Endodermal cell (in vitro differentiated cells): Measurements from ENCODE around the gene FGFRL1. TPM values are rescaled to one million over a fixed set of nuclear protein-coding genes. Genes with fewer than 3 reads are reported as not detected.

Source experiments
- DNase-seq: peaks from one replicate; pipeline ENCODE4 v3.0.0-alpha.2; 2017
- H3K27ac ChIP-seq: 2 replicates; pipeline ENCODE4 v1.5.1; 2013; ENCODE audit warnings: mild to moderate bottlenecking, low read depth, low read length, moderate library complexity
- H3K27me3 ChIP-seq: 2 replicates; pipeline ENCODE4 v1.6.1; 2013; ENCODE audit warnings: mild to moderate bottlenecking, low read length, moderate library complexity; ENCODE audit not compliant: insufficient read depth, control insufficient read depth, poor library complexity, severe bottlenecking
- H3K36me3 ChIP-seq: 2 replicates; pipeline ENCODE4 v1.7.0; 2013; ENCODE audit warnings: mild to moderate bottlenecking, low read length, moderate library complexity; ENCODE audit not compliant: control insufficient read depth, insufficient read depth
- H3K4me1 ChIP-seq: one replicate; pipeline ENCODE4 v1.7.0; 2013; ENCODE audit warnings: low read length; ENCODE audit not compliant: control insufficient read depth, insufficient read depth
- H3K4me3 ChIP-seq: 2 replicates; pipeline ENCODE4 v1.5.1; 2013; ENCODE audit warnings: mild to moderate bottlenecking, low read length, moderate library complexity
- H3K9ac ChIP-seq: 2 replicates; pipeline ENCODE4 v1.6.1; 2013; ENCODE audit warnings: mild to moderate bottlenecking, low read length, moderate library complexity; ENCODE audit not compliant: poor library complexity, severe bottlenecking; ENCODE audit errors: extremely low read depth
- H3K9me3 ChIP-seq: 2 replicates; pipeline ENCODE4 v1.6.1; 2013; ENCODE audit warnings: mild to moderate bottlenecking, low read length, moderate library complexity; ENCODE audit not compliant: control insufficient read depth
- H3K27ac Mint-ChIP-seq: 2 replicates; pipeline ENCODE4 v1.8.0; 2020; ENCODE audit warnings: mixed read lengths
- H3K27me3 Mint-ChIP-seq: 2 replicates; pipeline ENCODE4 v1.8.0; 2021; ENCODE audit warnings: mild to moderate bottlenecking, mixed read lengths; ENCODE audit not compliant: insufficient read depth
- H3K36me3 Mint-ChIP-seq: 2 replicates; pipeline ENCODE4 v1.8.0; 2020; ENCODE audit warnings: low read depth, mixed read lengths
- H3K4me1 Mint-ChIP-seq: 2 replicates; pipeline ENCODE4 v1.8.0; 2020; ENCODE audit warnings: mixed read lengths
- H3K4me3 Mint-ChIP-seq: 2 replicates; pipeline ENCODE4 v1.8.0; 2020; ENCODE audit warnings: mild to moderate bottlenecking, moderate library complexity, mixed read lengths
- H3K9me3 Mint-ChIP-seq: 2 replicates; pipeline ENCODE4 v1.8.0; 2020; ENCODE audit warnings: mild to moderate bottlenecking, mixed read lengths
- WGBS, 2 experiments: methylation state at CpG; one replicate each; pipeline versions ENCODE4 v1.1.5 to v1.1.7; 2013; ENCODE audit warnings: missing lambda C conversion rate in 2 of 2, mixed read lengths in 1 of 2; ENCODE audit not compliant: insufficient coverage in 1 of 2, insufficient read length in 1 of 2; 5-methylcytosine and 5-hydroxymethylcytosine counted together
- total RNA-seq, 2 donors: library from RNA; stranded (reverse); fragmentation: NEBNext Ultra II Directional in 1 of 2; extraction: Animal tissue kit (Norgen Biotek cat#: 25700) in 1 of 2; gene quantifications; 2 replicates in 1 of 2; 3 replicates in 1 of 2; pipeline ENCODE4 v1.2.1, GENCODE V29; 2021
- TF ChIP-seq, protein P1 (sequence below): fragments of 200-600 bp; sonication (generic); conservative IDR thresholded peaks from 2 replicates; pipeline ENCODE4 v1.5.0; 2021; ENCODE audit warnings: antibody characterized with exemption, mild to moderate bottlenecking

FGFRL1 gene
- total RNA-seq, 2 donors from 2014 or later, result 51.0 to 93.3 TPM

DNA sequence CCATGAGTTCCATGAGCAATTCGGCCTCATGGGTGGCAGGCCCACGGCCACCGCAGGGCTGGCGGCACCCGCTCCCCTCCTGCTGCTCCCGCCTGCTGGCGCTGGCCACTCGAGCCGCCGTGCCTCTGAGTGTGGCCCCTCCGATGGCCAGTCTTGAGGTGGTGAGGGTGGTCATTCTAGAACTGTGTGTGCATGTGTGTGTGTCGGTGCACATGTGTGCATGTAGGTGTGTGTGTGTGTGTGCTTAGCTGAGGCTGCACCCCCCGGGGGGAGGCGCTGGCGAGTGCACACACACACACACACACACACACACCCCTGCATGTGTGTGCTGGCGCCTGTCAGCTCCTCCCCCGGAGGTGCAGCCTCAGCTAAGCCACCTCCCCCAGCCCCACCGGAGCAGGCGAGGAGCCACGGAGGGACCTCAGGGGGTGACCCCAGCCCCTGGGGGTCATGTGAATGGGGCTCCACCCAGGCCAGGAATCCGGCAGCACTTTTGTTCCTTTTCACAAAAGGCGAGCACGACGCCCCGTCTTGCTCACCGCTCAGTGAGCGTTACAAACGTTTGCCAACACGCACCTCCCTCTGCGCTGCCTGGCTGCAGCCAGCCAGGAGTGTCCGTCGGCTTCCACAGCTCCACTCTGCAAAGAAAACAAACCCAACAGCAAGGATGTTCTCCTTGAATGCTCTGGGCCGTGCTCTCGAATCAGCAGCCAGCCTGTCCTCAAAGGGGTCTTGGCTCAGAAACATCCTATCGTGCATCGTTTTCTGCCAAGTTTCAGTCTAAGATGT is 29.9 kb downstream of the FGFRL1 start:
- DNase-seq, result peak; percentile 65
- Mint-ChIP-seq H3K36me3 (no peaks in the 10 kb centered on the region), H3K27me3 (peaks cover 23% of the 10 kb centered on the region), H3K9me3 (no peaks in the 10 kb centered on the region), H3K27ac (no peak overlapping the region), H3K4me1 (no peaks in the 10 kb centered on the region), H3K4me3 (no peak overlapping the region)
- Histone ChIP-seq H3K27ac (no peak overlapping the region), H3K9ac (no peak overlapping the region), H3K36me3 (no peaks in the 10 kb centered on the region), H3K4me1 (no peaks in the 10 kb centered on the region), H3K4me3 (no peak overlapping the region), H3K27me3 (peaks cover 29% of the 10 kb centered on the region), H3K9me3 (no peaks in the 10 kb centered on the region)
- TF ChIP-seq, protein P1, sequence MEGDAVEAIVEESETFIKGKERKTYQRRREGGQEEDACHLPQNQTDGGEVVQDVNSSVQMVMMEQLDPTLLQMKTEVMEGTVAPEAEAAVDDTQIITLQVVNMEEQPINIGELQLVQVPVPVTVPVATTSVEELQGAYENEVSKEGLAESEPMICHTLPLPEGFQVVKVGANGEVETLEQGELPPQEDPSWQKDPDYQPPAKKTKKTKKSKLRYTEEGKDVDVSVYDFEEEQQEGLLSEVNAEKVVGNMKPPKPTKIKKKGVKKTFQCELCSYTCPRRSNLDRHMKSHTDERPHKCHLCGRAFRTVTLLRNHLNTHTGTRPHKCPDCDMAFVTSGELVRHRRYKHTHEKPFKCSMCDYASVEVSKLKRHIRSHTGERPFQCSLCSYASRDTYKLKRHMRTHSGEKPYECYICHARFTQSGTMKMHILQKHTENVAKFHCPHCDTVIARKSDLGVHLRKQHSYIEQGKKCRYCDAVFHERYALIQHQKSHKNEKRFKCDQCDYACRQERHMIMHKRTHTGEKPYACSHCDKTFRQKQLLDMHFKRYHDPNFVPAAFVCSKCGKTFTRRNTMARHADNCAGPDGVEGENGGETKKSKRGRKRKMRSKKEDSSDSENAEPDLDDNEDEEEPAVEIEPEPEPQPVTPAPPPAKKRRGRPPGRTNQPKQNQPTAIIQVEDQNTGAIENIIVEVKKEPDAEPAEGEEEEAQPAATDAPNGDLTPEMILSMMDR, result no peak
- 62 to 77% methylated on average over 15 to 33 of the region's 36 CpGs for WGBS, 2 experiments

DNA sequence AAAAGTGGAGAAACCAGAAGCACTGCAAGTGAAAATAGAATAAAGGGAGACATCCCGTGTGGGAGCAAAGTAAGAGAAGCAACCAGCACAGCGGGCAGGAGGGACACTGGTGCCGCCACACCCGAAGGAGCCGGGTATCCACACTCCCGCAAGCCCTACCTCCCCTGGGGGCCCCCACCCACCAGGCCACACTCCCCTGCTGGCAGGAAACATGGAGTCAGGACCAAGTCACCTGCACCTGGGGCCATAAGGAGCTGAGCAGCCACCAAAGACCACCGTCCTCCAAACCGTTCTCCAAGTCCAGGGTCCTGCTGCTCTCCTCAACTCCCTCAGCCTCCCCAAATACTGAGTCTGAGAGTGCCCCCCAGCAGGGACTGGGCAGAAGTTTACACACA is 30.5 kb downstream of the FGFRL1 start:
- Histone ChIP-seq H3K9me3 (no peaks in the 10 kb centered on the region), H3K27me3 (peaks cover 35% of the 10 kb centered on the region), H3K4me1 (no peaks in the 10 kb centered on the region), H3K4me3 (no peak overlapping the region), H3K27ac (no peak overlapping the region), H3K36me3 (no peaks in the 10 kb centered on the region), H3K9ac (no peak overlapping the region)
- Mint-ChIP-seq H3K4me1 (no peaks in the 10 kb centered on the region), H3K4me3 (no peak overlapping the region), H3K27ac (no peak overlapping the region), H3K9me3 (peaks cover 2% of the 10 kb centered on the region), H3K27me3 (peaks cover 26% of the 10 kb centered on the region), H3K36me3 (no peaks in the 10 kb centered on the region)
- no peak for DNase-seq
- TF ChIP-seq, protein P1, result no peak
- WGBS, 2 experiments, result 17 to 88% methylated on average over 1 to 8 of the region's 8 CpGs

DNA sequence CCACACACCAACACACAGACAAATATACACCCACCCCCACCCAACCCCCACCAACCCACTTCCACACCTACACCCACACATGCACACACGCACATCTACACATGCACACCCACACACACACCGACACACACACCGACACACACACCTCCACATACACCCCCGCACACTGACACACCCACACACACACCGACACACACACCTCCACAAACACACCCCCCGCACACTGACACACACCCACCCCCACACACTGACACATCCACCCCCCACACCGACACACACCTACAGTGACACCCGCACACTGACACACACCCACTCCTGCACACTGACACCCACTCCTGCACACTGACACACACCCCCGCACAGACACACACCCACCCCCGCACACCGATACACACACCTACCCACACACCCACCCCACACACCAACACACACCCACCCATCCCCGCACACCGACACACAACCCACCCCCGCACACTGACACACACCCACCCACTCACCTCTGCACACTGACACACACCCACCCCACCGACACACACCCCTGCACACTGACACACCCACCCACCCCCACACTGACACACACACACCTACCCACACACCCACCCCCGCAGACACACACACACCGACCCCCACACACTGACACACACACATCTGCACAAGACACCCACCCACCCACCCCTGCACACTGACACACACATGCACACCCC is 31.1 kb downstream of the FGFRL1 start:
- 86 to 94% methylated on average over 1 to 13 of the region's 17 CpGs for WGBS, 2 experiments
- TF ChIP-seq, protein P1, result no peak
- H3K27ac Mint-ChIP-seq, result no peak overlapping the region
- no peaks in the 10 kb centered on the region for H3K4me1 Mint-ChIP-seq
- H3K27me3 Mint-ChIP-seq, result peaks cover 31% of the 10 kb centered on the region
- Histone ChIP-seq H3K9me3 (no peaks in the 10 kb centered on the region), H3K9ac (no peak overlapping the region), H3K27me3 (peaks cover 41% of the 10 kb centered on the region), H3K4me1 (no peaks in the 10 kb centered on the region), H3K36me3 (no peaks in the 10 kb centered on the region), H3K27ac (no peak overlapping the region), H3K4me3 (no peak overlapping the region)
- H3K4me3 Mint-ChIP-seq, result no peak overlapping the region
- no peaks in the 10 kb centered on the region for H3K36me3 Mint-ChIP-seq
- DNase-seq, result no peak
- peaks cover 2% of the 10 kb centered on the region for H3K9me3 Mint-ChIP-seq
